ENCODE measurements around the gene TMEM39B.

DNA sequence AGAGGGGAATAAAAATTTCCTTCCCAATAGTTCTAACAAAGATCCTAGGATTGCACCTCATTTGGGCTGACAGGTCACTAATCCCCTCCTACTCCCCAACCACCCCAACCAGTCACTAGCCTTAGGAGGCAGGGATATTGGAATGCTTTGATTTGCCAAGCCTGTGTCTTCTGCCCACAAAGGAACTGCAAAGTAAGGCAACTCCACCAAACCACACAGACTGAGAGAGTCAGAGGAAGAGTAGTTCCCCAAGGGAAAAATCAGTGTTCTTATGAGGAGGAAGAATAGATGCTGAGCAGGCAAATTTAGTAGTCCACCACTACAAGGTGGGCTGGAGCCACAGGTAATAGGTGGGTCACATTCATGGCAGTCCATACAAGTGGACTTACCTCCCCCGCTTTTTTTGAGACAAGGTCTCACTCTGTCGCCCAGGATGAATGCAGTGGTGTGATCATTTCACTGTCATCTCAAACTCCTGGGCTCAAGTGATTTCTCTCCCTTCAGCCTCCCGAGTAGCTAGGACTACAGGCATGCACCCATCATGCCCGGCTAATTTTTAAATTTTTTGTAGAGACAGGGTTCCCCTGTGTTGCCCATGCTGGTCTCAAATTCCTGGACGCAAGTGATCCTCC lies 3.7 kb upstream of the TMEM39B start:
- TF ChIP-seq, protein P1, sequence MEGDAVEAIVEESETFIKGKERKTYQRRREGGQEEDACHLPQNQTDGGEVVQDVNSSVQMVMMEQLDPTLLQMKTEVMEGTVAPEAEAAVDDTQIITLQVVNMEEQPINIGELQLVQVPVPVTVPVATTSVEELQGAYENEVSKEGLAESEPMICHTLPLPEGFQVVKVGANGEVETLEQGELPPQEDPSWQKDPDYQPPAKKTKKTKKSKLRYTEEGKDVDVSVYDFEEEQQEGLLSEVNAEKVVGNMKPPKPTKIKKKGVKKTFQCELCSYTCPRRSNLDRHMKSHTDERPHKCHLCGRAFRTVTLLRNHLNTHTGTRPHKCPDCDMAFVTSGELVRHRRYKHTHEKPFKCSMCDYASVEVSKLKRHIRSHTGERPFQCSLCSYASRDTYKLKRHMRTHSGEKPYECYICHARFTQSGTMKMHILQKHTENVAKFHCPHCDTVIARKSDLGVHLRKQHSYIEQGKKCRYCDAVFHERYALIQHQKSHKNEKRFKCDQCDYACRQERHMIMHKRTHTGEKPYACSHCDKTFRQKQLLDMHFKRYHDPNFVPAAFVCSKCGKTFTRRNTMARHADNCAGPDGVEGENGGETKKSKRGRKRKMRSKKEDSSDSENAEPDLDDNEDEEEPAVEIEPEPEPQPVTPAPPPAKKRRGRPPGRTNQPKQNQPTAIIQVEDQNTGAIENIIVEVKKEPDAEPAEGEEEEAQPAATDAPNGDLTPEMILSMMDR (IDR thresholded peaks at IDR 0.05): no peak
- TF ChIP-seq EZH2 (IDR thresholded peaks at IDR 0.05; ENCODE audit: borderline replicate concordance, insufficient read depth, low read depth, low read length, poor library complexity, severe bottlenecking): no peak

Data from B cell (primary cell).